ENCODE results near the gene REV3L. TPM values are rescaled to one million over a fixed set of nuclear protein-coding genes. Genes with fewer than 3 reads are reported as not detected.

Gene REV3L
- total RNA-seq, 1 experiment from 2014 or later = 5.3 TPM

- H3K27ac ChIP-seq (ENCODE audit: insufficient read length, low read depth, low read length) = no peak overlapping the region
- H3T11ph ChIP-seq (ENCODE audit: low read length) = no peak overlapping the region
- no peak overlapping the region for H2BK120ac ChIP-seq (ENCODE audit: low read depth, low read length, poor library complexity, severe bottlenecking)
- no peaks in the 10 kb centered on the region; a peak in 1 of 5 replicates for H3K9me3 Mint-ChIP-seq
- no peak overlapping the region for H2BK5ac ChIP-seq (ENCODE audit: insufficient read length, low read length)
- no peak overlapping the region for H2BK12ac ChIP-seq (ENCODE audit: insufficient read length, low read depth, low read length)
- H3K4me1 ChIP-seq (ENCODE audit: insufficient read depth, low read length) = no peaks in the 10 kb centered on the region
- no peak overlapping the region for H2BK20ac ChIP-seq (ENCODE audit: low read depth, low read length, poor library complexity, severe bottlenecking)
- H2BK15ac ChIP-seq (ENCODE audit: low read depth, low read length) = no peak overlapping the region
- no peak overlapping the region for H3K23ac ChIP-seq (ENCODE audit: insufficient read length, low read depth, low read length)
- no peak for DNase-seq
- no peak overlapping the region for H3K4ac ChIP-seq (ENCODE audit: low read depth, low read length)
- H3K4me3 Mint-ChIP-seq = no peak overlapping the region
- H3K9ac ChIP-seq (ENCODE audit: extremely low read depth, insufficient read length, low read length) = no peak overlapping the region
- H4K8ac ChIP-seq (replicated peaks; ENCODE audit: insufficient read length, low read depth, low read length) = no peak overlapping the region
- no peak overlapping the region for H3K4me2 ChIP-seq (ENCODE audit: insufficient read depth, insufficient read length, low read length)
- H3K4me1 Mint-ChIP-seq = no peaks in the 10 kb centered on the region; a peak in 1 of 4 replicates
- WGBS (ENCODE audit: extremely low coverage, insufficient read length, low lambda C conversion rate) = no CpG with 5 or more reads among the region's 7 CpGs
- no peaks in the 10 kb centered on the region for H3K79me2 ChIP-seq (ENCODE audit: insufficient read depth, low read length)
- no peak overlapping the region for H4K91ac ChIP-seq (ENCODE audit: insufficient read length, low read depth, low read length)
- no peaks in the 10 kb centered on the region for H3K79me1 ChIP-seq (ENCODE audit: insufficient read depth, low read depth, low read length, poor library complexity, severe bottlenecking)
- H3K9me3 ChIP-seq (ENCODE audit: control insufficient read depth, low read depth, low read length) = no peaks in the 10 kb centered on the region
- no peak overlapping the region for H3K18ac ChIP-seq (ENCODE audit: insufficient read length, low read depth, low read length)
- no peak overlapping the region for H3K56ac ChIP-seq (ENCODE audit: insufficient read length, low read depth, low read length)
- no peak overlapping the region for H4K5ac ChIP-seq (ENCODE audit: insufficient read length, low read depth, low read length)
- no peaks in the 10 kb centered on the region for H4K20me1 ChIP-seq (ENCODE audit: control insufficient read depth, insufficient read depth, insufficient read length)
- H3K23me2 ChIP-seq (ENCODE audit: insufficient read length, low read depth, low read length, poor library complexity, severe bottlenecking) = no peaks in the 10 kb centered on the region
- no peak overlapping the region for H3K14ac ChIP-seq (ENCODE audit: insufficient read depth, low read length)
- TF ChIP-seq CTCF (conservative IDR thresholded peaks at IDR 0.05) = no peak
- no peaks in the 10 kb centered on the region for H3K27me3 ChIP-seq (ENCODE audit: insufficient read depth, low read length)
- no peaks in the 10 kb centered on the region for H3K27me3 Mint-ChIP-seq (ENCODE audit: low read depth)
- no peak overlapping the region for H3K27ac Mint-ChIP-seq
- H3K36me3 Mint-ChIP-seq (ENCODE audit: insufficient read depth in 1 of 3, low read depth in 3 of 3) = peaks cover 2 to 21% (median 10%) of the 10 kb centered on the region in 3 experiments; a peak in 5 of 7 replicates
- H2AFZ ChIP-seq (ENCODE audit: low read length) = no peak overlapping the region
- H2AK5ac ChIP-seq (ENCODE audit: insufficient read length, low read length) = no peak overlapping the region
Measured at GRCh38 chr6:111307275-111307858, 175.7 kb downstream of the REV3L start.

Measured in H9 (cell line).